NOMO-1 (cell line): ENCODE results near the gene GPANK1.
A peak's percentile ranks its signal among the peaks of the same experiment; 100 is the strongest.

ENCODE experiments used
- DNase-seq, 2 experiments: peaks; one replicate each; lab custom pipeline; 2025; ENCODE audit not compliant: unreplicated experiment in 2 of 2; lab: John Stamatoyannopoulos, UW

Gene GPANK1

DNA sequence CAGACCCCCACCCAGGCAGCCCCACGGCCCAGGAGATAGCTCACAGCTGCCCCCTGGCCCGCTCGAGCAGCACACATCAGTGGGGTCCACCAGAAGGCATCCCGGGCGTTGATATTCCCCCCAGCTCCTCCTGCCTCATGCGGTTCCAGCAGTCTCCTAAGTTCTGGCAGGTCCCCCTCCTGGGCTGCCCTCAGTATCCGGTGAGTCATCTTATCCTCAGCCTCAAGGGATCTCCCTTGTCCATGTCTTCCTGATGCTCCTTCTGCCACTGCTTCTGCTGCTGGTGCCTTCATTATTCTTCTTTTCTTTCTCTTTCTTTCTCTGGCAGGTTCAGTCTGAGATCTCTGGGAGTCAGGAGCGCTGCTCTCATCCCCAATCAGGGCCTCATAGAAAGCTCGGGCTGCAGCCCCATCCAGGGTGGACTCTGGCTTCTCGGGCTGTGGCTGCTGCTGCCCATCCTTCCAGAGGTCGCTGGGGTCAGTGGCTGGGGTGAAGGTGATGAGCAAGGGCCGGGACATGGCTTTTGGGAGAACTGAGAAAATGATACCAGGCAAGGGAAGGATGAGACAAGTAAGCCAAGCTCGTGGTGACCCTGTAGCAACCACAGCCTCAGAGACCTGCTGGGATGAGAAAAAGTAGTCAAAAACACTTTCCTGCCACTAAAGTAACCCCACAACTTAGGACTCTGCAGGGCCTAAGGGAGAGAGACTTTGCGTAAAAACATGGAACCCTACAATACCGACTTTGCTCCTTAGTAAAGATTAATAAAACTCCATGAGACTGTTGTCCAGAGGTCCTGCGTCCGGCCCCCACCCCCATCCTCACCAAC, 622 bp downstream of the GPANK1 start:
- no peak for DNase-seq

- DNase-seq, result peak in 1 of 2 experiments; percentile 15
These were observed 1.5 kb downstream of the GPANK1 start for GRCh38 chr6:31663126-31663960.

DNA sequence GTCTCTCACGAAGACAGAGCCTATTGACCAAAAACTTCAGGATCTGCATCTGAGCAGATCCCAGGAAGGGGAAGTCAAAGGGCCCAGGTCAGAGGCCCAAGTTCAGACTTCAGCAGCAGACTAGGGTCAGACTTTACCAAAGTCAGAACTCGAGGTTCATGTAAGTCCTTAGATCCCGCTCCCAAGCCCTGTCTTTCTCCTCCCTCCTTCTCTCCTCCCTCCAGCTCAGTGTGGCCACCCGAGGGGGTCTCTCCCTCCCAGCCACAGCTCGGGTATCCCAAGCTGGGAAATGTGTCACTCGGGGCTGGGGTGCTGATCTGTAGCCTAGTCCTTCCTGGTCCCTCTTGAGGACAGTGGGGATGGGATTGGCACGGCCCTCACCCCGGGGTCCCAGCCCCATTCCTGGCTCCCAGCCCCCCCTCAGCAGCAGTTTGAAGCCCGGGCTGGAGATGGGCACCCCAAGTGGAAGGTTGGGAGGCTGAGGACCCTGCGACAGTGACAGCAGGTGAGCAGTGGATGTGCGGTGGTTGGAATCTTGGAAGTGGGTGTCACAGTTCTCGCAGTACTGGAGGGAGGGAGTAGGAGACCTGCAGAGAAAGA, 2.6 kb downstream of the GPANK1 start:
- no peak for DNase-seq

DNA sequence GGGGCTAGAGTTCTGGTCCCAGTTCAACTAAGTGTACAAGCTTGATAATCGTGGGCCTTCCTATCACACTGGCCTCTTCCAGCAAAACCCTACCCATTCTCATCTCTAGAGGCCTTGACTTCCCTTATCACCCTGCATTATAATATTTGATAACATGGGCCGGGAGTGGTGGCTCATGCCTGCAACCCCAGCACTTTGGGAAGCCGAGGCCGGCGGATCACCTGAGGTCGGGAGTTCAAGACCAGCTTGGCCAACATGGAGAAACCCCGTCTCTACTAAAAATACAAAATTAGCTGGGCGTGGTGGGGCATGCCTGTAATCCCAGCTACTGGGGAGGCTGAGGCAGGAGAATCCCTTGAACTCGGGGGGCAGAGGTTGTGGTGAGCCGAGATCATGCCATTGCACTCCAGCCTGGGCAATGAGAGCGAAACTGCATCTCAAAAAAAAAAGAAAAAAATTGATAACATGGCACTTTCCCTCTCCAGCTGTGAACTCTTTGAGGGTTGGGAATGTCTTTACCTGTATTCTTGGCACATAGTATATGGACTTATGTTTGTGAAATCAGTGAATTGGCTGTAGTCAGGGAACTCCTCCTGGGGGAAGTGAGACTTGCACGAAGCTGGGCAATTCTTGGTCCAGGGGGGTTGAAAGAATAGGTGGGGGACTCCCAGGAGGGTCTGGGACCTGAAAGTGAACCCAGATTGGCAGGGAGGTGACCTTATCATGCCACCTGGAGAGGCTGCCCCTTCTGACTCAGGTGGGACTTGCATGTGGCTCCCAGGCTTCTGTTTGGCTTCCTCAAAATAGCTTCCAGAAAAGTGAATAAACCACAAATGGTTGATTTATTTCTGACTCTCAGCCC, 3.3 kb downstream of the GPANK1 start:
- no peak for DNase-seq

- peak; percentile 59 to 66 for DNase-seq
These were observed 4.2 kb downstream of the GPANK1 start, which contains the start of gene C6orf47 for GRCh38 chr6:31660381-31661261. TSS of gene C6orf47 (minus strand) at chr6:31660778. CDS start at chr6:31659947, 831 bp downstream.

DNA sequence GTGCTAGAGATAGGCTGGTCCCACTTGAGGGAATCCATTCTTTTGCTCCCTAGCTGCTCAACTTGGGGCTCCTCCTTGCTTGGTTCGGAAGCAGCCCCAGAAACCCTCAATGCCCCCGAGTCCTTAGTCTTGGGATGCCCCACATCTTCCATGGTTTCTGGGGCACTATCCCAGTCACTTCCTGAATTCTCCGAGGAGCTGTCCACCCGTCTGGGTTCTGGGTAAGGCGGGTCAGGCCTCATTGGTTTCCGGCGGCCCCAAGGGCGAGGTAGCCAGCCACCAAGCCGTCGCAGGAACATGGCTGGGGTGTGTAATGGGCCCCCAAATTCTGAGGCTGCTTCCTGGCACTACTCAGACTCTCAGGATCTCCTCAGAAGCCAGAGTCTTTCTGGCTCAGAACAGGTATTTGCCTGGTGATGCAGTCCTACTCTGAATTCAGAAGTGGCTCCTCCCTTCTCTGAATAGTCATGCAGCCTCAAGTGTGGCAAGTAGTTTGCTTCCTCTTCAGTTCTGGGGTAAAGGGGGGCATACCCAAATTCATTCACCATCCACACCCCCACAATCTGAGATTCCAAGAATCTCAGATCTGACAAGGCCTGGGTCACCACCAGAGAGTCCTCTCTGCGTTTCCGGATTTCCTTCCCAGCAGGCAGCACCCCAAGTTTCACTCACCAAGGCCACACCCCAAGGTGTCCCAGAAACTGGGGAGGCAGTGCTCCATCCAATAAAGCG, 5.0 kb downstream of the GPANK1 start:
- DNase-seq, result peak; percentile 57

DNA sequence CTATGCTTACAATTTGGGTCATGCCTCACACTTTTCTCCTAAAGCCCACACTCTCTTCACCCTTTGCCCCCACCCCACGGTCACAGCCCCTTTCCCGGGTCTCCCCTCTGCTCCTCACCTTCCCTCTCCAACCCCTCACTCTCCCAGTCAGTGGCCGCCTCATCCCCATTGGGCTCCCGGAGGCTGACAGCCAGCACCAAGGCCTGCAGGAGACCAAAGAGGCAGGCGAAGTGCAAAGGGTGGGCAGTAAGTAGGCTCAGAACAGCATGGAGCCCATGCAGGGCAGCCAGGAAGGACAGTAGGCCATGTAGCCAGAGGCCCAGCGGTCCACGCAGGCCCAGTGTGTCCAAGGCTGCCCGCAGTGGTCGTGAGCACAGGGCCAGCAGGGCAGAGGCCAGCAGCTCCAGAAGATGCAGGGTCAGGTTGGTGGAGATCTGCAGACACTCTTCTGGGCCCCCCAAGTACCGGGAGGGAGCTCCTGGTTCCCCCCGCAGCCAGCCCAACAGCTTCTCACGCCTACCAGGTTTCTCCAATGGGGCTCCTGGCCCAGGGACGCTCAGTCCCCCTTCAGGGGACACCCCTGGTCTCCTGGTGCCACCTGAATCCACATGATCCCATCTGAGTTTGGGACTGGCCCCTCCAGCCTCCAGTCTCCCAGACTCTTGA, 5.7 kb downstream of the GPANK1 start:
- no peak for DNase-seq

GRCh38 chr6:31658158-31658688, 6.6 kb downstream of the GPANK1 start:
- DNase-seq, result no peak

DNA sequence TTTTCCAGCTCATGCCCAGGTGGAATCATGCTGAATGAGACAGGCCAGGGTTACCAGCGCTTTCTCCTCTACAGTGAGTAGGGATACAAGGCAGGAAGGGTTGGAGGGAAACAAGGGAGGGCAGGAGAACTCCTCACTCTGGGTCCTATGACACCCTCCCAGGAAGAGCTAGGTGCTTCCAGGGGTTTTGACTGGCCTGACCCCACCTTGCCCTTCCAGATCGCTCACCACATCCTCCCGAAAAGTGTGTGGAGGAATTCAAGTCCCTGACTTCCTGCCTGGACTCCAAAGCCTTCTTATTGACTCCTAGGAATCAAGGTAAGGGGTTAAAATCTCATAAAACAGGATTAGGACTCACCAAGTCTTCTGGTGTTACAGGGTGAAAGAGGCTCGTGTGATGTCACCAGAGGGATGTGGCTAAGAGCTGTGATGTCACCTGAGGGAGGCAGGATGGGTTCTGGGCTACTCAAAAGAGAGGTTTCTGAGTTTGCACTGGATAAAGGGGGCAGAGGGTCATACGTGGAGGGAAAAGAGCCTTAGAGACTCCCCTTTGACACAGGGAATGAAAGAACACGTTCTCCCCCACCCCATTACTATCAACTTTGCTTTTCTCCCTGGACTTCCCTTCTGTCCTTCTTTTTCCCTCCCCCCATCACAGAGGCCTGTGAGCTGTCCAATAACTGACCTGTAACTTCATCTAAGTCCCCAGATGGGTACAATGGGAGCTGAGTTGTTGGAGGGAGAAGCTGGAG, 7.2 kb downstream of the GPANK1 start:
- no peak for DNase-seq

DNA sequence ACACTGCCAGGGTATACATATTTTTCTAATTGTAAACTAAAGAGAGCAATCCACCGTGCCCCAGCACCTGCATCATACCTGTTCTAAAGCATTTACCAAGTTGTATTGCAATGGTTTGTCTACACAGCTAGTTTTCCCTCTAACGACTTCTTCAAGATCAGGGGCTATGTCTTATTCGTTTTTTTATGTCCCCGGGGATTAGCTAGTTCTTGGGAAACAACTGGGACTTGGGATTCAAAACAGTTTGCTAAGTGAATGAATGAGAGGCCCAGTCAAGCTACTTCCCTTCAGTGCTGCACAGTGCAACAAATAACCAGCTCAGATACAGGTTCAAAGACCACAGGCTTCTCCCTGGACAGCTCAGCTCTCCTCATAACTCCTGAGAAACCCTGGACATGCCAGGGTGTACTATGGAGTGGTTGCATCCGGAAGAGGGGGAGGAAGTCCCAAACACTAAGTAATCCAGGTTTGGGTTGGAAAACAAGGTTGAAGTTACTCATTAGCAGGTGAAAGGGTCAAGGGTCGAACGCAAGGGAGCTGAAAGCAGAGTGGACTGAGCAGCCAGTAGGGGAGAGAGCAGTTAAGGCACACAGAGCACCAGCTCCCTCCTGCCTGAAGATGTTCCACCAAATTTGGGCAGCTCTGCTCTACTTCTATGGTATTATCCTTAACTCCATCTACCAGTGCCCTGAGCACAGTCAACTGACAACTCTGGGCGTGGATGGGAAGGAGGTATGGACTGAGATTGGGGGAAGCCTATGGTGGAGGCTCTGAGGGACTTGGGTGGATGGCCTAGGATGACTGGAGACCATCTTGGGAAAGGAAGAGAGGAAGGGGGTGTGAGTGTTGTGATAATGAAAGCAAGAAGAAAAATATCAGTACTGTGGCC, 9.2 kb downstream of the GPANK1 start, which contains the start of gene APOM:
Gene APOM (plus strand): TSS at position 546 of the 889 bp plus-strand sequence. CDS start 73 bp downstream, at position 619.
- no peak for DNase-seq

GRCh38 chr6:31654574-31655348, 10.0 kb downstream of the GPANK1 start:
- DNase-seq, result no peak

DNA sequence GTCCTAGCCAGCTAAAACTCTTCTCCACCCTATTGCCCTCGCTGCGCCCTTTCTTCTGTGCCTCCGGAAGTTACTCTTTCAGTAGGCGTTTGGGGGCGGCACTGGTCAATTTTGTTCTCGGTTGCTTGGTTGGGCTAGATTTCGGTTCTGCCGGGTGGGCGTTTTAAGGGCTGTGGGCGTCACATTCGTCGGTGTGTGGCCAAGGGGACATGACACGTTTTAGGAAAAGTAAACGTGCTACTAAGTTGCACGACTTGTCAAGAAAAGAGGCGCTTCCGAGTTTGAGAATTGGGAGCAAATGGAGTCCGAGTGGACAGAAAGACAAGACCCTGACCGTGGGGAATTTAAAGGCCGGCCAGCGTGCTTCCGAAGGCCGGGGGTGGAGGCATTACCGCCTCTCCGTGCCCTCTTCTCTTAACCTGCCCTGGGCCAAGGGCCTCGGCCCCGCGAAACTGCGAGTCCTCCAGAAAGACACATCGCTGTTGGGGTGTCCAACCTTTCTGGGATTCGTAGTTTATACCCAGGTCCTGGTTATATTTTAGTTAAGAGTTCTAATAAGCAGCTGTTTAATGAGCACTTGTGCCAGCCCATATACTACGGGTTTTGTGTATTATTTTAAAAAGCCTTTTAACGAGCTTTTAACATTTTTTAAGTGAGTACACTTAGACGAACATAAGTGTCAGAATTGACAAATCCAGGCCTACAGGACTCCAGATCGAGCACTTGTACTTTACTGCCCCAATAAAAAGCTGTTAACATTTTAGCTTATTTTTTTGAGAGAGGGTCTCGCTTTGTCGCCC, 11.7 kb downstream of the GPANK1 start:
- DNase-seq, result peak; percentile 95 to 96

GRCh38 chr6:31651602-31652191, 13.1 kb downstream of the GPANK1 start:
- DNase-seq, result peak; percentile 39 to 80

- no peak for DNase-seq
These were observed 19.5 kb downstream of the GPANK1 start for GRCh38 chr6:31645325-31645724.
